H1 (cell line): ENCODE measurements around the gene RARB. TPM values are rescaled to one million over a fixed set of nuclear protein-coding genes. Genes with fewer than 3 reads are reported as not detected.

Experiments
- CTCF ChIA-PET: fragments of 300-600 bp; sonication (Branson Sonifier 250); formaldehyde crosslinking; loops from one replicate; lab custom pipeline; 2021; ENCODE audit not compliant: partially characterized antibody; lab: Charles Lee
- POLR2A ChIA-PET: fragments of 300-600 bp; sonication (Branson Sonifier 250); formaldehyde crosslinking; loops from one replicate; lab custom pipeline; 2021; ENCODE audit warnings: inconsistent platforms; ENCODE audit not compliant: partially characterized antibody; lab: Charles Lee
- DNase-seq, 2 experiments: peaks; one replicate each; pipeline versions ENCODE4 v3.0.0 to v3.0.0-alpha.2; 2010 to 2022; ENCODE audit warnings: low spot score in 2 of 2, low read depth in 1 of 2, mixed read lengths in 1 of 2
- FAIRE-seq: peaks from 2 replicates; lab custom pipeline; 2011; peaks lifted over from hg19 to GRCh38; lab: Jason Lieb, UNC
- H2AFZ ChIP-seq: 2 replicates; pipeline ENCODE4 v1.8.1; 2012; ENCODE audit warnings: low read length, inconsistent platforms
- H2AK5ac ChIP-seq: 2 replicates; pipeline ENCODE4 v1.6.1; 2013; ENCODE audit warnings: low read depth, low read length
- H2BK120ac ChIP-seq: replicated peaks from 2 replicates; pipeline ENCODE3; 2013; ENCODE audit warnings: low read depth, low read length, inconsistent platforms
- H2BK12ac ChIP-seq: 2 replicates; pipeline ENCODE4 v1.6.1; 2013; ENCODE audit warnings: low read depth, low read length
- H2BK15ac ChIP-seq: 2 replicates; pipeline ENCODE4 v1.6.1; 2013; ENCODE audit warnings: low read length
- H2BK20ac ChIP-seq: 2 replicates; pipeline ENCODE4 v1.6.1; 2013; ENCODE audit warnings: low read length
- H2BK5ac ChIP-seq: 2 replicates; pipeline ENCODE4 v1.6.1; 2013; ENCODE audit warnings: low read depth, low read length
- H3K14ac ChIP-seq: 2 replicates; pipeline ENCODE4 v1.6.1; 2013; ENCODE audit warnings: inconsistent platforms; ENCODE audit not compliant: insufficient read length
- H3K18ac ChIP-seq: 2 replicates; pipeline ENCODE4 v1.6.1; 2013; ENCODE audit warnings: low read length; ENCODE audit errors: extremely low read depth
- H3K23ac ChIP-seq: 2 replicates; pipeline ENCODE4 v1.6.1; 2013; ENCODE audit warnings: inconsistent platforms; ENCODE audit not compliant: insufficient read length
- H3K23me2 ChIP-seq: 2 replicates; pipeline ENCODE4 v1.6.1; 2013; ENCODE audit warnings: low read depth, low read length
- H3K27ac ChIP-seq: 2 replicates; pipeline ENCODE4 v1.6.1; 2011; ENCODE audit warnings: low read depth, low read length, inconsistent platforms
- H3K27me3 ChIP-seq, 4 experiments: replicated peaks in 1 of 4; 1 replicate in 1 of 4; 2 replicates in 3 of 4; pipeline versions ENCODE4 v1.6.1 to v1.8.1; 2011 to 2013; ENCODE audit warnings: low read length in 3 of 4, mild to moderate bottlenecking in 3 of 4, inconsistent platforms in 2 of 4, mixed read lengths in 2 of 4, moderate library complexity in 1 of 4; ENCODE audit not compliant: control insufficient read depth in 3 of 4, insufficient read depth in 3 of 4; ENCODE audit errors: extremely low read depth in 1 of 4
- H3K36me3 ChIP-seq, 4 experiments: 2 replicates each; pipeline versions ENCODE4 v1.6.1 to v1.8.1; 2011 to 2013; ENCODE audit warnings: mild to moderate bottlenecking in 4 of 4, low read length in 3 of 4, moderate library complexity in 2 of 4, control low read depth in 1 of 4, inconsistent platforms in 1 of 4; ENCODE audit not compliant: insufficient read depth in 4 of 4, control insufficient read depth in 2 of 4
- H3K4ac ChIP-seq: replicated peaks from 2 replicates; pipeline ENCODE3; 2013; ENCODE audit warnings: low read length, low read depth, mixed read lengths, inconsistent platforms; ENCODE audit not compliant: insufficient read length
- H3K4me1 ChIP-seq, 4 experiments: replicated peaks in 1 of 4; 1 replicate in 1 of 4; 2 replicates in 3 of 4; pipeline versions ENCODE4 v1.6.1 to v1.8.1; 2011 to 2013; ENCODE audit warnings: low read length in 3 of 4, inconsistent platforms in 2 of 4, mixed read lengths in 1 of 4; ENCODE audit not compliant: insufficient read depth in 4 of 4, control insufficient read depth in 3 of 4
- H3K4me2 ChIP-seq, 2 experiments: 2 replicates each; pipeline versions ENCODE4 v1.6.1 to v1.8.1; 2011 to 2013; ENCODE audit warnings: low read depth in 2 of 2, low read length in 2 of 2, control low read depth in 1 of 2, inconsistent platforms in 1 of 2, mild to moderate bottlenecking in 1 of 2; ENCODE audit not compliant: insufficient read depth in 1 of 2
- H3K4me3 ChIP-seq, 4 experiments: fragments of 200-600, 300-600 bp in 1 of 4; sonication (generic), shearing (Covaris generic), sonication (Bioruptor Twin) in 1 of 4; 2 replicates each; pipeline versions ENCODE4 v1.5.1 to v1.8.1; 2011 to 2016; ENCODE audit warnings: low read length in 4 of 4, low read depth in 3 of 4, control low read depth in 2 of 4, inconsistent platforms in 2 of 4, mild to moderate bottlenecking in 2 of 4, mixed read lengths in 1 of 4, moderate library complexity in 1 of 4; ENCODE audit not compliant: insufficient read depth in 2 of 4; ENCODE audit errors: extremely low read depth in 1 of 4
- H3K56ac ChIP-seq: replicated peaks from 2 replicates; pipeline ENCODE3; 2013; ENCODE audit warnings: low read depth, mild to moderate bottlenecking, mixed read lengths, low read length, inconsistent platforms; ENCODE audit not compliant: insufficient read length
- H3K79me1 ChIP-seq: 2 replicates; pipeline ENCODE4 v1.6.1; 2013; ENCODE audit warnings: low read depth, low read length, control low read depth
- H3K79me2 ChIP-seq, 2 experiments: 2 replicates each; pipeline versions ENCODE4 v1.6.1 to v1.8.1; 2012 to 2013; ENCODE audit warnings: low read length in 2 of 2, mild to moderate bottlenecking in 2 of 2, inconsistent platforms in 1 of 2; ENCODE audit not compliant: insufficient read depth in 2 of 2, control insufficient read depth in 1 of 2
- H3K9ac ChIP-seq, 4 experiments: replicated peaks in 1 of 4; 1 replicate in 1 of 4; 2 replicates in 3 of 4; pipeline versions ENCODE4 v1.6.1 to v1.8.1; 2011 to 2013; ENCODE audit warnings: low read depth in 3 of 4, low read length in 3 of 4, control low read depth in 2 of 4, mild to moderate bottlenecking in 2 of 4, moderate library complexity in 2 of 4, inconsistent platforms in 1 of 4; ENCODE audit errors: extremely low read depth in 1 of 4
- H3K9me3 ChIP-seq, 2 experiments: 2 replicates each; pipeline versions ENCODE4 v1.6.1 to v1.8.1; 2012 to 2013; ENCODE audit warnings: mild to moderate bottlenecking in 2 of 2, moderate library complexity in 2 of 2, control low read depth in 1 of 2, inconsistent platforms in 1 of 2, low read depth in 1 of 2, low read length in 1 of 2, mixed read lengths in 1 of 2; ENCODE audit not compliant: insufficient read depth in 2 of 2
- H4K20me1 ChIP-seq, 2 experiments: replicated peaks in 1 of 2; 2 replicates each; pipeline versions ENCODE3 to v1.8.1; 2011 to 2013; ENCODE audit warnings: inconsistent platforms in 2 of 2, low read length in 2 of 2, mild to moderate bottlenecking in 1 of 2; ENCODE audit not compliant: insufficient read depth in 2 of 2, control insufficient read depth in 1 of 2
- H4K5ac ChIP-seq: 2 replicates; pipeline ENCODE4 v1.6.1; 2013; ENCODE audit warnings: low read length, low read depth, mixed read lengths, inconsistent platforms; ENCODE audit not compliant: insufficient read length
- H4K8ac ChIP-seq: 2 replicates; pipeline ENCODE4 v1.8.0; 2013; ENCODE audit warnings: mild to moderate bottlenecking, moderate library complexity, low read length, inconsistent platforms; ENCODE audit not compliant: insufficient read depth; ENCODE audit errors: extremely low read depth
- H4K91ac ChIP-seq: replicated peaks from 2 replicates; pipeline ENCODE3; 2013; ENCODE audit warnings: low read length, mixed read lengths, inconsistent platforms; ENCODE audit not compliant: insufficient read length
- CBX8 ChIP-seq: fragments of 300-800, 300-1000 bp; sonication (generic); IDR thresholded peaks from 2 replicates; pipeline ENCODE4 v1.7.1; 2016; ENCODE audit warnings: low read depth, low read length, borderline replicate concordance
- CHD2 ChIP-seq: IDR thresholded peaks from 2 replicates; pipeline ENCODE4 v1.6.1; 2012; ENCODE audit warnings: low read length, improper control_type of control experiment
- CREB1 ChIP-seq: IDR thresholded peaks from 2 replicates; pipeline ENCODE4 v1.6.1; 2012; ENCODE audit warnings: inconsistent platforms
- EP300 ChIP-seq, 2 experiments: IDR thresholded peaks; 1 replicate in 1 of 2; 2 replicates in 1 of 2; pipeline ENCODE4 v1.6.1; 2011 to 2012; ENCODE audit warnings: low read depth in 2 of 2, low read length in 2 of 2, mild to moderate bottlenecking in 2 of 2, borderline replicate concordance in 1 of 2, inconsistent platforms in 1 of 2, moderate library complexity in 1 of 2
- JUN ChIP-seq: IDR thresholded peaks from 2 replicates; pipeline ENCODE4 v1.6.1; 2011; ENCODE audit warnings: low read depth, mild to moderate bottlenecking, improper control_type of control experiment, low read length
- KDM4A ChIP-seq: IDR thresholded peaks from one replicate; pipeline ENCODE4 v1.7.1; 2012; ENCODE audit warnings: low read depth, mild to moderate bottlenecking, moderate library complexity, low read length, inconsistent platforms; ENCODE audit not compliant: severe bottlenecking
- POU5F1 ChIP-seq: IDR thresholded peaks from 2 replicates; pipeline ENCODE4 v1.6.1; 2011; ENCODE audit warnings: low read depth, mild to moderate bottlenecking, low read length, moderate library complexity
- SRF ChIP-seq: IDR thresholded peaks from 2 replicates; pipeline ENCODE4 v1.6.1; 2011; ENCODE audit warnings: mild to moderate bottlenecking, low read depth, low read length, moderate library complexity
- WGBS, 2 experiments: shearing (Covaris generic) in 1 of 2; methylation state at CpG; one replicate each; pipeline versions ENCODE4 v1.1.6 to v1.1.7; 2013 to 2015; ENCODE audit warnings: low lambda C conversion rate in 2 of 2, mixed read lengths in 2 of 2, inconsistent platforms in 1 of 2, low coverage in 1 of 2, missing lambda C conversion rate in 1 of 2; ENCODE audit not compliant: insufficient replicate concordance in 2 of 2, insufficient coverage in 1 of 2, insufficient read length in 1 of 2; ENCODE audit errors: extremely low coverage in 1 of 2, missing lambda C conversion rate in 1 of 2; 5-methylcytosine and 5-hydroxymethylcytosine counted together
- polyA plus RNA-seq, 7 experiments: library from polyadenylated mRNA; depleted of rRNA in 3 of 7; stranded (reverse) in 5 of 7; unstranded in 2 of 7; fragments of >200 nt in 5 of 7; fragments of 200-250 nt in 2 of 7; gene quantifications; 1 replicate in 5 of 7; 2 replicates in 1 of 7; 4 replicates in 1 of 7; pipeline versions ENCODE4 v1.2.1 to v1.2.3, GENCODE V29; 2011 to 2013; ENCODE audit warnings: missing spikeins in 2 of 7, mixed read lengths in 2 of 7
- total RNA-seq: library from RNA; stranded (reverse); fragmentation: NEBNext Ultra II Directional; extraction: Animal tissue kit (Norgen Biotek cat#: 25700); gene quantifications from 2 replicates; pipeline ENCODE4 v1.2.1, GENCODE V29; 2021
- TF ChIP-seq, protein P1 (sequence below), 3 experiments: IDR thresholded peaks; 1 replicate in 2 of 3; 2 replicates in 1 of 3; pipeline versions ENCODE4 v1.5.1 to v1.6.1; 2011; ENCODE audit warnings: low read length in 3 of 3, mild to moderate bottlenecking in 3 of 3, inconsistent platforms in 2 of 3, low read depth in 1 of 3, moderate library complexity in 1 of 3; ENCODE audit not compliant: insufficient read depth in 1 of 3; ENCODE audit errors: control extremely low read depth in 1 of 3
- TF ChIP-seq, protein P2 (sequence below): IDR thresholded peaks from 2 replicates; pipeline ENCODE4 v1.6.1; 2011; ENCODE audit warnings: low read depth, mild to moderate bottlenecking, low read length; ENCODE audit not compliant: insufficient read depth

Gene RARB
- total and polyA plus RNA-seq, 2 of the 8 experiments (the other 6 are each of a cell fraction or from before 2014, with no cell fraction given): 0.15 to 0.22 TPM

DNA sequence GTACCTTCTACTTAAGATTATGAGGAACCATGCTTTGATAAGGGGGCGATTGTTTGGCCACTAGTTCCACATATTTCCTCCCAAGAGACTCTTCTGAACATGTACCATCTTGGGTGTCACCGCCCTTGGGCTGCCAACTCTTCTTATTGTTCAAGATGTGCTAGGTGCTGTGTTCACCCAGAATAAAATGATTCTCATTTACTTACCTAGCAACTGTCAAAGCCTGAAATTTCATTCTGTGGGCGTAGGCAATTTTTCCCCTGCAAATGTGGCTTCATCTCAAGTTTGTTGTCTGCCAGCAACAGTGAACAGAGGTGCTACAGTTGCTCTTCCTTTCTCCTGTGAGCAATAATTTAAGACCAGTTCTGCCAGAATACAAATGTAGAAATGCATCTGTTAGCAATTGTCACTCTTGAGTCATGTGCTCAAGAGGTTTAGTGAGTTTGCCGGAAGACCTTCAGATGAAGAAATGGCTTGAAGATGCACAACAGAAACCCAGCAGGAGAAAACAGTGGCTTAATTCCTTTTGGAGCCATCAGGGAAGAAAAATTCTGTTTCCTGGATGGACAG is 41.3 kb upstream of the RARB start:
- H2AK5ac ChIP-seq: no peak overlapping the region
- 0 out of 7 replicates have a peak, but pooled peaks cover 0 to 2% (median 0%) of the 10 kb centered on the region in 4 experiments for H3K27me3 ChIP-seq
- no peak overlapping the region for H3K56ac ChIP-seq
- no peak overlapping the region for H2BK15ac ChIP-seq
- no peaks in the 10 kb centered on the region for H3K79me1 ChIP-seq
- H3K23me2 ChIP-seq: no peaks in the 10 kb centered on the region
- no peak overlapping the region for H4K91ac ChIP-seq
- H2BK20ac ChIP-seq: no peak overlapping the region
- no peak overlapping the region for H3K23ac ChIP-seq
- no peak overlapping the region for H4K5ac ChIP-seq
- no peak overlapping the region for H3K4me3 ChIP-seq
- no peak overlapping the region for H3K9ac ChIP-seq
- POLR2A ChIA-PET: no interaction called here
- CTCF ChIA-PET: interaction anchor here (1.0 kb wide), 1 partner anchor 15 kb away, joined by 3 read pairs; no protein-coding TSS in a partner anchor
- no peaks in the 10 kb centered on the region for H3K9me3 ChIP-seq
- FAIRE-seq (no peak), DNase-seq (no peak)
- no peak overlapping the region for H2BK120ac ChIP-seq
- no peak overlapping the region for H2BK5ac ChIP-seq
- H3K4me2 ChIP-seq: no peak overlapping the region
- H3K36me3 ChIP-seq: no peaks in the 10 kb centered on the region
- no peaks in the 10 kb centered on the region for H4K20me1 ChIP-seq
- H3K27ac ChIP-seq: no peak overlapping the region
- no peaks in the 10 kb centered on the region for H3K4me1 ChIP-seq
- no peak overlapping the region for H4K8ac ChIP-seq
- no peak overlapping the region for H3K18ac ChIP-seq
- H3K14ac ChIP-seq: no peak overlapping the region
- H3K79me2 ChIP-seq: no peaks in the 10 kb centered on the region
- H2AFZ ChIP-seq: no peak overlapping the region
- H2BK12ac ChIP-seq: no peak overlapping the region
- H3K4ac ChIP-seq: no peak overlapping the region
- 94% methylated on average over 4 of the region's 4 CpGs; no CpG with 5 or more reads in 1 of the 2 experiments for WGBS, 2 experiments
- TF ChIP-seq POU5F1: no peak
- TF ChIP-seq SRF: no peak
- no peak for TF ChIP-seq CHD2
- no peak for TF ChIP-seq JUN
- TF ChIP-seq, protein P1, sequence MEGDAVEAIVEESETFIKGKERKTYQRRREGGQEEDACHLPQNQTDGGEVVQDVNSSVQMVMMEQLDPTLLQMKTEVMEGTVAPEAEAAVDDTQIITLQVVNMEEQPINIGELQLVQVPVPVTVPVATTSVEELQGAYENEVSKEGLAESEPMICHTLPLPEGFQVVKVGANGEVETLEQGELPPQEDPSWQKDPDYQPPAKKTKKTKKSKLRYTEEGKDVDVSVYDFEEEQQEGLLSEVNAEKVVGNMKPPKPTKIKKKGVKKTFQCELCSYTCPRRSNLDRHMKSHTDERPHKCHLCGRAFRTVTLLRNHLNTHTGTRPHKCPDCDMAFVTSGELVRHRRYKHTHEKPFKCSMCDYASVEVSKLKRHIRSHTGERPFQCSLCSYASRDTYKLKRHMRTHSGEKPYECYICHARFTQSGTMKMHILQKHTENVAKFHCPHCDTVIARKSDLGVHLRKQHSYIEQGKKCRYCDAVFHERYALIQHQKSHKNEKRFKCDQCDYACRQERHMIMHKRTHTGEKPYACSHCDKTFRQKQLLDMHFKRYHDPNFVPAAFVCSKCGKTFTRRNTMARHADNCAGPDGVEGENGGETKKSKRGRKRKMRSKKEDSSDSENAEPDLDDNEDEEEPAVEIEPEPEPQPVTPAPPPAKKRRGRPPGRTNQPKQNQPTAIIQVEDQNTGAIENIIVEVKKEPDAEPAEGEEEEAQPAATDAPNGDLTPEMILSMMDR (IDR thresholded peaks at IDR 0.05; ENCODE audit: control extremely low read depth in 1 of 3, insufficient read depth in 1 of 3, low read depth in 1 of 3, low read length in 3 of 3): no peak
- no peak for TF ChIP-seq CREB1
- TF ChIP-seq EP300 (IDR thresholded peaks at IDR 0.05; ENCODE audit: borderline replicate concordance in 1 of 2, low read depth in 2 of 2, low read length in 2 of 2): no peak
- TF ChIP-seq, protein P2, sequence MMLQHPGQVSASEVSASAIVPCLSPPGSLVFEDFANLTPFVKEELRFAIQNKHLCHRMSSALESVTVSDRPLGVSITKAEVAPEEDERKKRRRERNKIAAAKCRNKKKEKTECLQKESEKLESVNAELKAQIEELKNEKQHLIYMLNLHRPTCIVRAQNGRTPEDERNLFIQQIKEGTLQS: no peak
- TF ChIP-seq CBX8: no peak
- TF ChIP-seq KDM4A: no peak
